OCI-LY1 (cell line): ENCODE data around the gene TMEM164.

Experiments used
- CTCF ChIP-seq: fragments of 200-600 bp; sonication (generic), shearing (Covaris generic); IDR thresholded peaks from 2 replicates; pipeline ENCODE4 v1.5.1; 2017; ENCODE audit warnings: mild to moderate bottlenecking, antibody characterized with exemption, low read length, moderate library complexity, mixed read lengths
- EZH2 ChIP-seq: fragments of 200-600 bp; sonication (generic), shearing (Covaris generic); IDR thresholded peaks from 2 replicates; pipeline ENCODE4 v1.8.0; 2017; ENCODE audit warnings: borderline replicate concordance, mixed run types, mild to moderate bottlenecking, antibody characterized with exemption, low read length, moderate library complexity, mixed read lengths

DNA sequence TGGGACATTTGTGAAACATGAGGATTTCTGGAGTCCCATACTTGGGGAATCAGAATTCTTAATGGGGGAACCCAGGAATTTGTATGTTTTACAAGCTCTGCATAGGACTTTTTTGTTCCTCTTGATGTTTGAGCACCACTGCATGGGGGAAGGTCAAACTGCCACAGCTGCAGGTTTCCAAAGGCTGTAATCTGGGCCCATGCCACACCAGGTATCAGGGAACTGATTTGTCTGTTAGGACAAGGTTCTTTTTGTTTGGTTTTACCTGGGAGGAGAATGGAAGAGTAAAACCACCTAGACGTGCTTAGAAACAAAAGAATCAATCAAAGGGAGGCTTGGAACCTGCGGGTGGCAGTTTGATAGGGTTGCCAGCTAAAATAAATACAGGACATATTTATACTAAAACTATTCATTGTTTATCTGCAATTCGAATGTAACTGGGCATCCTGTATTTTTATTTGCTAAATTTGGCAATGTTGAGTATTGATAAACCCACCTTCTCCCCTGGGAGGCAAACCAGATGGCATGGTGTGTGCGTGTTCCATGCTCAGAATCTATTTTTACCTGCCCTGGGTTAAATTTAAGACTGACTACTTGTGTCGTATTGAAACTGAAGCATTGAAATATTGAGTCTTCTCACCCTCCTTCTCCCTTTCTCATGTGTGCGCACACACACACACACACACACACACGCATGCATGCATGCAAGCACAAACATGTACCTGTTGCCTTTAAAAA lies 63.7 kb downstream of the TMEM164 start:
- TF ChIP-seq CTCF: no peak
- TF ChIP-seq EZH2: no peak
